ENCODE measurements around the gene EXOC4.

Gene EXOC4

GRCh38 chr7:133513608-133514007, 260.7 kb downstream of the EXOC4 start:
- no peak for TF ChIP-seq GATA2 (IDR thresholded peaks at IDR 0.05; ENCODE audit: low read depth, low read length)
- no peak for TF ChIP-seq GATA3 (IDR thresholded peaks at IDR 0.05; ENCODE audit: low read depth, low read length)

- TF ChIP-seq GATA3 (IDR thresholded peaks at IDR 0.05; ENCODE audit: low read depth, low read length): no peak
- no peak for TF ChIP-seq GATA2 (IDR thresholded peaks at IDR 0.05; ENCODE audit: low read depth, low read length)
These were observed 261.7 kb downstream of the EXOC4 start for GRCh38 chr7:133514551-133514950.

DNA sequence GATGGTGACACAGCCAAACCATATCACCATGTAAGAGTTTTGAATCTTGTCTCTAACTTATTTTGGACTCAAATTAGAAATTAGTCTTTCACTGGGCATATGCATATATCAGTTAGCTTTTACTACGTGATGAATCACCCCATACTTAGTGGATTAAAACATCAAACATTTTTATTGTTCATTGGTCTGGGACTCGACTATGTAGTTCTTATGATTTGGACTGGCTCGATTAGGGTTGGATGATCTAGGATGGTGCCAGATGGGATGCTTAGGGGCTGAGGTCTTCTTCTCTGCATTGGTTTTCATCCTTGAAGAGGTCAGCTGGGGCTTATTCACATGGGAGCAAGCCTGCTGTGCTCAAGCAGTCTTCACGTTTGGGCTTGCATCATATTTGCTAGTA, 264.9 kb downstream of the EXOC4 start:
- TF ChIP-seq GATA2 (IDR thresholded peaks at IDR 0.05; ENCODE audit: low read depth, low read length) (no peak), GATA3 (IDR thresholded peaks at IDR 0.05; ENCODE audit: low read depth, low read length) (no peak)

DNA sequence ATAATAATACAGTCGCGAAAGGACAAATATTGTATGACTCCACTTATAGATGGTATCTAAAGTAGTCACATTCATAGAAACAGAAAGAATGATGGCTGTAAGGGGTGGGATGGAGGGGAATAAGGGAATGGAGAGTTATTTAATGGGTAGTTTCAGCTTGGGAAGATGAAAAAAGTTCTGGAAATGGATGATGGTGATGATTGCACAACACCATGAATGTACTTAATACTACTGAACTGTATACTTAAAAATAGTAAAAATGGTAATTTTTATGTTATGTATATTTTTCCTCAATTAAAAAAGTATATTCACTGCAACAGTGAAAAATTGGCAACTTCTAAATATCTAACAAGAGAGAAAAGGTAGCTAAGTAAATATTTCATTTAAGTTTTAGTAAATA, 265.8 kb downstream of the EXOC4 start:
- TF ChIP-seq GATA2 (IDR thresholded peaks at IDR 0.05; ENCODE audit: low read depth, low read length) (no peak), GATA3 (IDR thresholded peaks at IDR 0.05; ENCODE audit: low read depth, low read length) (no peak)

DNA sequence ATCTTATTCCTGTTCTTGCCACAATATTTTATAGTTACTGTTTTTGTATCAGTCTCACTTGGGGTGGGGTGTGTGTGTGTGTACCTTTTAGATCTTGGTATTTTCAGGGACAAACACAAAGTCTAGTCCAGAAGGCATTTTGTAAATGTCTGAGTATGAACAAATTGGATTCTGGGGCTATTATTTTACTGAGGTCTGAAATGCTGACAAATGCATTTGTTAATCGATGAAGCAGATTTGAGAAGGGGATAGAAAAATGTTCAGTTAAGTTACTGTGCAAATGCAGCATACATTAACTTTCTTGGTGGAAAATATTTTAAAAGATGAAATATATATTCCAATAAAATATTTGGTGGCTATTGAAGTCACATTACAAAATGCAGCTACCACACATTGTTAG, 267.4 kb downstream of the EXOC4 start:
- no peak for TF ChIP-seq GATA2 (IDR thresholded peaks at IDR 0.05; ENCODE audit: low read depth, low read length)
- TF ChIP-seq GATA3 (IDR thresholded peaks at IDR 0.05; ENCODE audit: low read depth, low read length): no peak

DNA sequence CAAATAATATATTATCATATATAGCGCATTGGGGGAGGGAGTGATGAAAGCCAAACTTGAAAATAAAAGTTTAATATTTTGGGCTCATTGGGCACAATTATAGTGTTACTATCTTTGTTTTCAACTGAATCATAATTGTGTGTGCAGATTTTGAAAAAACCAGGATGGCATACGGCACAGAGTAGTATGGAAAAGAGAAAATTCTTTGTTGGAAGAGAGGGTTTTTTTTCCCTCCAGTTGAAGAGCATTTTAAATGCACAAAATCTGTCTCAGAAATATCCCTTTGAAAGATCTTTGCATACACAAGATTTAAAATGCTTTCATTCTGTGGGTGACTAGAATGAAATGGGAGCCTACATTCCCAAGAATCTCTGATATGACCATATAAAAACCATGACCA, 269.6 kb downstream of the EXOC4 start:
- TF ChIP-seq GATA3 (IDR thresholded peaks at IDR 0.05; ENCODE audit: low read depth, low read length): no peak
- no peak for TF ChIP-seq GATA2 (IDR thresholded peaks at IDR 0.05; ENCODE audit: low read depth, low read length)

DNA sequence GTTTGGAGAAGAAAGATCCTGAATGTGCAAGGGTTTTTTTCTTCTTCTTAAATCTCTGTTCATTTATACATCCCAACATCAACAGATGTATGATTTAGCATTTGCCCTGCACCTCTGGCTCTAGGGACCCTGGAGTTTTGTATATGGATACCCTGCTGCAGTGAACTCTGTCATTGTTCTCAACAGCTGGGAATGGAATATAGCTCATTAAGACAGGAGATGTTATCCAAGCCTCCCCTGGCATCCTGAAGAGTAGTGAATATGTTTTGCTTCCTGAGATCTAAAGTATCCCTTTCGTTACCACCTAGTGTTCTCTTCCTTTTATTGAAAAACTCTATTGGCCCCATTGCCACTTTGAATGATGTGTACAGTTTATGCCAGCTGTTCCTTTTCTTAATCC, 275.9 kb downstream of the EXOC4 start:
- peak; percentile 14; the same call in 1 of the 2 replicates for TF ChIP-seq GATA3 (IDR thresholded peaks at IDR 0.05; ENCODE audit: low read depth, low read length)
- peak; percentile 54 for TF ChIP-seq GATA2 (IDR thresholded peaks at IDR 0.05; ENCODE audit: low read depth, low read length)

- TF ChIP-seq GATA3 (IDR thresholded peaks at IDR 0.05; ENCODE audit: low read depth, low read length) (no peak), GATA2 (IDR thresholded peaks at IDR 0.05; ENCODE audit: low read depth, low read length) (no peak)
These were observed 277.0 kb downstream of the EXOC4 start for GRCh38 chr7:133529861-133530260.

- TF ChIP-seq GATA3 (IDR thresholded peaks at IDR 0.05; ENCODE audit: low read depth, low read length) (no peak), GATA2 (IDR thresholded peaks at IDR 0.05; ENCODE audit: low read depth, low read length) (no peak)
These were observed 277.8 kb downstream of the EXOC4 start for GRCh38 chr7:133530682-133531081.

DNA sequence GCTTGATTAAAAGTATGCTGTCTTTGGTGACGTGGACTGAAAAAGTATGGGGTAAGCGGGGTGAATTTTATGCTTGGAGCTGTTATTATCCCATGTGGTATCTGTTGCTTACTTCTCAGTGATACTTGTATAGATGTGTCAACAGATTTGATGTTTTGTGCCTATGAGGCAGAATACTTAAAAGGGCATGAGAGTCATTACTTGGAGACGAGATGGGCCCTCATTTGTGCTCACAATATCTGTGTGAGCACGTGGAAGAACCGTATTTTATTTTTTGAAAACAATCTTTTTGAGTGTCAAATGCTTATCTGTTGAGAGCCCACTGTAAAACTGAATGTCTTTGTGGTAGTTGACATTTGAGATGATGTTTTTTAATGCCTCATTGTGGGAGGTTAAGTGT, 281.9 kb downstream of the EXOC4 start:
- no peak; the same call in 1 of the 2 replicates for TF ChIP-seq GATA2 (IDR thresholded peaks at IDR 0.05; ENCODE audit: low read depth, low read length)
- TF ChIP-seq GATA3 (IDR thresholded peaks at IDR 0.05; ENCODE audit: low read depth, low read length): no peak

- TF ChIP-seq GATA3 (IDR thresholded peaks at IDR 0.05; ENCODE audit: low read depth, low read length) (no peak), GATA2 (IDR thresholded peaks at IDR 0.05; ENCODE audit: low read depth, low read length) (no peak)
These were observed 282.4 kb downstream of the EXOC4 start for GRCh38 chr7:133535308-133535707.

- TF ChIP-seq GATA2 (IDR thresholded peaks at IDR 0.05; ENCODE audit: low read depth, low read length): no peak
- no peak for TF ChIP-seq GATA3 (IDR thresholded peaks at IDR 0.05; ENCODE audit: low read depth, low read length)
These were observed 283.6 kb downstream of the EXOC4 start for GRCh38 chr7:133536450-133536849.

GRCh38 chr7:133539016-133539415, 286.1 kb downstream of the EXOC4 start:
- no peak for TF ChIP-seq GATA3 (IDR thresholded peaks at IDR 0.05; ENCODE audit: low read depth, low read length)
- no peak for TF ChIP-seq GATA2 (IDR thresholded peaks at IDR 0.05; ENCODE audit: low read depth, low read length)

DNA sequence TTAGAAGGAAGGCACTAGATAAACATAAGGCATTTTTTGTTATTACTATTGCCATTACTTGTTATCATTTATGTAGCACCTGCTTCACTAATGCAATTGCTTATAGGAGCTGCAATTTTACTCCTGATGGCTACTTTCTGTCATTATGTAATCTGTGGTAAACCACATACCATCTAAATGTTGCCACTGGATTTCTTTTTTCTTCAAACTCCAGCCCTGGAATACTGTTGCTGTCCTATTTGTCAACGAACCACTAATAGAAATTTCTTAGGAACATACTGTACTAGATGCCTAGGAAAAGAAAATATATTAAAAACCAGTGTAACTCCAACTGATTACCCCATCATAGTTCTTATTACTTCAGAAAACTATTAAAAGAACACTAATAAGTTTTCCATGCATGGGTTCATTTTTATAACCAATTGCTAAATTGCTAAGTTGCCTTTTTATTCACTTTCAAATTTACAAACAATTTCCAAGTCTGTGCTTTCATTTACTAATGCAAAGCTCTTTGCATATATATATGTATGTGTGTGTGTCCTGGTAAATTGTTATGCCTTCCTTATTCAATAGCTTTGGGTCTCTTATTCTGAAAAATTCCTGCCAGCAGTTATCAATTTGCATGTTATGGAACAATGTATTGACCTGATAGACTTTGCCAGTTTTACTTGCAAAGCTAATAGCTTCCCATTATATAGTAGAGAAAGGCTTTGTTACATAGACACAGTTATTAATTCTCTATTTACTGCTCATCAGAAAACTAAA, 287.4 kb downstream of the EXOC4 start:
- TF ChIP-seq GATA2 (IDR thresholded peaks at IDR 0.05; ENCODE audit: low read depth, low read length) (no peak), GATA3 (IDR thresholded peaks at IDR 0.05; ENCODE audit: low read depth, low read length) (no peak)

GRCh38 chr7:133542209-133542780, 289.4 kb downstream of the EXOC4 start:
- TF ChIP-seq GATA2 (IDR thresholded peaks at IDR 0.05; ENCODE audit: low read depth, low read length) (no peak), GATA3 (IDR thresholded peaks at IDR 0.05; ENCODE audit: low read depth, low read length) (no peak)

Measured in SH-SY5Y (cell line).